A549 treated with ZK216348 at 1 μM for 4 hours (cell line): ENCODE measurements around the gene SUPT16H. TPM values are rescaled to one million over a fixed set of nuclear protein-coding genes. Genes with fewer than 3 reads are reported as not detected.

ENCODE experiments used
- total RNA-seq: library from RNA; stranded (reverse); fragments of 200-300 nt; extraction: Qiagen RNA extraction; gene quantifications from 5 replicates; pipeline ENCODE4 v1.2.3, GENCODE V29; 2022; ENCODE audit warnings: low read depth

SUPT16H gene
- 99.3 to 122 TPM (median 100 TPM) in 5 replicates for total RNA-seq

DNA sequence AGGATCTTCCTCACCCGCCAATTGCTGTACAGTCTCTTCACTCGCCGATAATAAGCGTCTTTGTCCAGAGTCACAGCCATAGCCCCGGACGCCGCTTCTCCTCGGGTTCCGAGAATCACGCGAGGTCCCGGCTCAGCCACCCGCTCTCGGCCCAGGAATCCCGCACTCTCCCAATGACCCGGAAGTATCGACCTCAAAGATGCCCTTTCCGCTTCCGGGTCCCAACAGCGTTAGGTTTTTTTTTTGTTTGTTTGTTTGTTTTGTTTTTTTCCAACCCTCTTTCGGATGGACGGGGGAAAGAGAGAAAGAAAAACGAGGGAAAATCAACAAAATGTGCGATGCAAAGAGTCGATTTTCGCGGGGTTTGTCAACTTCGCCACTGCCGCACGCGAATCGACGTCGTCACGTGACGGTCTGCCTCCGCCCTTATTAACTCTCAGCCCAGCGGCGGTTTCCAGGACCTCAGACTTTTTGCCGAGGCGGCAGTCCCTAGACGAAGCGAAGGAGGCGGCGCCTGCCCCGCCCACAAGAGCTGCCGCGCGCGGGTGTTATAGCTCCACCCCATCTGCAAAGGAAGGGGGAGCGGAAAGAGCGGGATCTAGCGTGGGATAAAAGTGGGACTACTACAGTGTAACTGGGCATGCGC is at the start of gene SUPT16H:
Gene SUPT16H (minus strand): TSS at position 172 of the 646 bp plus-strand sequence. CDS start 92 bp downstream, at position 80.

Other genes with a start within 250 kb of the SUPT16H start
- gene OR5AU1, start 228.0 kb downstream of the SUPT16H start, total RNA-seq = not detected in 5 replicates
- 768 to 1,101 TPM (median 847 TPM) in 5 replicates for gene HNRNPC, start 114.6 kb downstream of the SUPT16H start, total RNA-seq
- gene RPGRIP1, start 103.9 kb downstream of the SUPT16H start, total RNA-seq = 0.16 to 0.74 TPM (median 0.37 TPM) in 4 of 5 replicates, not detected in the other
- gene CHD8, start 72.1 kb upstream of the SUPT16H start, total RNA-seq = 38.8 to 42.2 TPM (median 41.1 TPM) in 5 replicates
- gene RAB2B, start 92.9 kb upstream of the SUPT16H start, total RNA-seq = 9.2 to 14.2 TPM (median 12.8 TPM) in 5 replicates
- 44.5 to 71.9 TPM (median 67.1 TPM) in 5 replicates for gene TOX4, start 93.2 kb upstream of the SUPT16H start, total RNA-seq
- gene METTL3, start 127.3 kb upstream of the SUPT16H start, total RNA-seq = 37.8 to 53.9 TPM (median 51.8 TPM) in 5 replicates
- gene SALL2, start 142.3 kb upstream of the SUPT16H start, total RNA-seq = 0.61 to 1.1 TPM (median 0.87 TPM) in 5 replicates
- gene OR10G3, start 196.1 kb upstream of the SUPT16H start, total RNA-seq = not detected in 5 replicates